ENCODE results near the gene RWDD4.

RWDD4 gene

GRCh38 chr4:183599284-183599683 is 59.7 kb downstream of the RWDD4 start:
- no peak for DNase-seq

DNA sequence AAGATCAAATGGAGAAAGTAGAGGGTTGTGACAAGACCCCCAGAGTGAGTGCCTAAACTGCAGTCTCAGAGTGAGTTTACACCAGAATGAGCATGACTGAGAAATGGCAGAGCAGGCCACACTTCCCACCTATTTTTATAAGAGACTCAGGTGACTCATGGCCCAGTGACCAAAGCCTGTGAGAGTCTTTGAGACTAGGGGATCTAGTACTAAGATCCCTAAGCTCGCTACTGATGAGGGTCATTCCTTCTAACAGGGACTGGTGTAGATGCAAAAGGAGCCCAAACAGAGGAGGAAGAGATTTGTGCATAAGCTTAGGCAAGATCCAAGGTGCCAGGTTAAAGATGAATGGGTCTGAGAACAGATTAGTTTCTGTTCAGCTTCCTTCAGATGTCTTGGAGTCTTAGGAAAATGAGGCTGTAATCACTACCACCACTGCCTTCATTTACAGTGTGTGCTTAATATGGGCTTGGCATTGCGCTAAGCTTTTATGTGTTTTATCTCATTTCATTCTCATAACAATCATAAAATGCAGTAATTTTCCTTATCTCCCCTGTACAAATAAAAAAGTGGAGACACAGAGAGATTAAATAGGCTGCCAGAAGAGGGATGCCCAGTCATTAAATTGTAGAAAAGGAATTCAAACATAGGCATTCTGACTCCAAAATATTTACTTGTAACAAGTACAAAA is 62.8 kb downstream of the RWDD4 start:
- no peak for DNase-seq

DNA sequence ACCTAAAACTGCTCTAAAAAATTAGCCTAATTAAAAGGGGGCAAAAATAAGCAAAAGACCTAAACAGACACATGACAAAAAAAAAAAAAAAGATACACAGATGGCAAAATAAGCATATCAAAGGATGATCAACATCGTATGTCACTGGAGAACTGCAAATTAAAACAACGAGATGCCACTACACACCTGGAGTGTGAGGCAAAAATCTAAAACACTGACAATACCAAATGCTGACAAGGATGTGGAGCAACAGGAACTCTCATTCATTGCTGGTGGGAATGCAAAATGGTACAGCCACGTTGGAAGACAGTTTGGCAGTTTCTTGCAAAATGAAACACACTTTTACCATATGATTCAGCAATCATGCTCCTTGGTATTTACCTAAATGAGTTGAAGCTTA is 64.2 kb downstream of the RWDD4 start:
- no peak for DNase-seq

DNA sequence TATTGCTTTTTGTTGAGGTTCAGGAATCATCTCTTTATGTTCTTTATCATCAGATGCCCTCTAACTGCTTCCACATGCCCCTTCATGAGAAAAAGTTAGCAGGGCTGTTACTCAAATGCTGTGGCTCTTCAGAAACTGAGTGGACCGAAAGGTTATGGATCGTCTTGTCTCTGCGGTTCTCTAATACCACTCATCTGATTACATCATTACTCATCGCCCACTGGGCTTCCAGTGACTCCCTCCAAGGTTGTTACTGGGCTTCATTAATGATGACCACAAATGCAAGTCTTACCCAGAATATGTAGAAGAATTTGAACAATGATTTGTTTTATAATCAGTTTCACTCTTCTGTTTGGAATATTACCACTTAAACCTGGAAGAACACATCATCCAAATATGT is 67.7 kb downstream of the RWDD4 start:
- no peak for DNase-seq
